Mononuclear cell (primary cell): ENCODE data around the gene AGAP1. TPM values are rescaled to one million over a fixed set of nuclear protein-coding genes. Genes with fewer than 3 reads are reported as not detected.

Experiments
- H3K27me3 ChIP-seq: 2 replicates; pipeline ENCODE4 v1.6.0; 2011; ENCODE audit warnings: low read length, control low read depth; ENCODE audit not compliant: insufficient read depth
- H3K4me1 ChIP-seq: 2 replicates; pipeline ENCODE4 v1.5.1; 2011; ENCODE audit warnings: mild to moderate bottlenecking, low read length, control low read depth; ENCODE audit not compliant: insufficient read depth
- H3K4me3 ChIP-seq: 2 replicates; pipeline ENCODE4 v1.5.1; 2011; ENCODE audit warnings: mild to moderate bottlenecking, low read length, moderate library complexity
- H3K9me3 ChIP-seq: 2 replicates; pipeline ENCODE4 v1.5.1; 2011; ENCODE audit warnings: low read depth, mild to moderate bottlenecking, control low read depth, low read length
- total RNA-seq: library from RNA; depleted of rRNA; stranded (reverse); fragments of >200 nt; gene quantifications from one replicate; pipeline ENCODE4 v1.2.3, GENCODE V29; 2012

Gene AGAP1
- total RNA-seq, 1 donor, result 2.7 TPM

- Histone ChIP-seq H3K4me3 (no peak overlapping the region), H3K4me1 (no peaks in the 10 kb centered on the region), H3K27me3 (no peaks in the 10 kb centered on the region), H3K9me3 (no peaks in the 10 kb centered on the region)
Measured at GRCh38 chr2:235649418-235649817, 155.6 kb downstream of the AGAP1 start.

GRCh38 chr2:235651643-235652042, 157.8 kb downstream of the AGAP1 start:
- no peaks in the 10 kb centered on the region for H3K27me3 ChIP-seq
- H3K4me1 ChIP-seq, result no peaks in the 10 kb centered on the region

GRCh38 chr2:235654103-235654813, 160.4 kb downstream of the AGAP1 start:
- Histone ChIP-seq H3K4me1 (no peaks in the 10 kb centered on the region), H3K4me3 (no peak overlapping the region), H3K9me3 (no peaks in the 10 kb centered on the region), H3K27me3 (peaks cover 12% of the 10 kb centered on the region)

More at GRCh38 chr2:235651643-235652042, 157.8 kb downstream of the AGAP1 start:
- H3K9me3 ChIP-seq, result no peaks in the 10 kb centered on the region
- H3K4me3 ChIP-seq, result no peak overlapping the region

GRCh38 chr2:235658351-235659174, 164.7 kb downstream of the AGAP1 start:
- Histone ChIP-seq H3K9me3 (no peaks in the 10 kb centered on the region), H3K27me3 (peaks cover 14% of the 10 kb centered on the region), H3K4me3 (no peak overlapping the region), H3K4me1 (no peaks in the 10 kb centered on the region)

- Histone ChIP-seq H3K4me1 (no peaks in the 10 kb centered on the region), H3K9me3 (no peaks in the 10 kb centered on the region), H3K4me3 (no peak overlapping the region), H3K27me3 (peaks cover 18% of the 10 kb centered on the region)
Measured at GRCh38 chr2:235659767-235660322, 166.0 kb downstream of the AGAP1 start.

GRCh38 chr2:235660484-235661082, 166.7 kb downstream of the AGAP1 start:
- Histone ChIP-seq H3K4me1 (no peaks in the 10 kb centered on the region), H3K4me3 (no peak overlapping the region), H3K9me3 (no peaks in the 10 kb centered on the region), H3K27me3 (peaks cover 24% of the 10 kb centered on the region)

GRCh38 chr2:235661167-235661937, 167.5 kb downstream of the AGAP1 start:
- Histone ChIP-seq H3K4me3 (no peak overlapping the region), H3K4me1 (no peaks in the 10 kb centered on the region), H3K27me3 (peaks cover 32% of the 10 kb centered on the region), H3K9me3 (no peaks in the 10 kb centered on the region)

- Histone ChIP-seq H3K27me3 (peaks cover 38% of the 10 kb centered on the region), H3K4me3 (no peak overlapping the region), H3K4me1 (no peaks in the 10 kb centered on the region), H3K9me3 (no peaks in the 10 kb centered on the region)
Measured at GRCh38 chr2:235661952-235662351, 168.1 kb downstream of the AGAP1 start.

- Histone ChIP-seq H3K4me3 (no peak overlapping the region), H3K27me3 (peaks cover 44% of the 10 kb centered on the region), H3K9me3 (no peaks in the 10 kb centered on the region), H3K4me1 (no peaks in the 10 kb centered on the region)
Measured at GRCh38 chr2:235663875-235664274, 170.0 kb downstream of the AGAP1 start.

GRCh38 chr2:235665661-235666212, 171.9 kb downstream of the AGAP1 start:
- H3K9me3 ChIP-seq, result no peaks in the 10 kb centered on the region
- no peaks in the 10 kb centered on the region for H3K4me1 ChIP-seq
- H3K4me3 ChIP-seq, result no peak overlapping the region
- peaks cover 43% of the 10 kb centered on the region for H3K27me3 ChIP-seq

GRCh38 chr2:235666213-235666781, 172.5 kb downstream of the AGAP1 start:
- no peaks in the 10 kb centered on the region for H3K4me1 ChIP-seq
- H3K27me3 ChIP-seq, result peaks cover 45% of the 10 kb centered on the region
- no peaks in the 10 kb centered on the region for H3K9me3 ChIP-seq
- H3K4me3 ChIP-seq, result no peak overlapping the region

- Histone ChIP-seq H3K9me3 (no peaks in the 10 kb centered on the region), H3K4me3 (no peak overlapping the region), H3K4me1 (no peaks in the 10 kb centered on the region), H3K27me3 (peaks cover 67% of the 10 kb centered on the region)
Measured at GRCh38 chr2:235668782-235669181, 174.9 kb downstream of the AGAP1 start.

- H3K9me3 ChIP-seq, result no peaks in the 10 kb centered on the region
- H3K27me3 ChIP-seq, result peaks cover 69% of the 10 kb centered on the region
- no peaks in the 10 kb centered on the region for H3K4me1 ChIP-seq
- no peak overlapping the region for H3K4me3 ChIP-seq
Measured at GRCh38 chr2:235669269-235669831, 175.5 kb downstream of the AGAP1 start.
